Esophagus squamous epithelium (tissue), 4 donors: Measurements from ENCODE around the gene CTDSPL.

Experiments used
- POLR2A ChIP-seq, 4 donors: fragments of 450-650 bp; IDR thresholded peaks; one replicate each; pipeline ENCODE4 v1.6.1; 2017; ENCODE audit warnings: antibody characterized with exemption in 4 of 4, mild to moderate bottlenecking in 4 of 4, moderate library complexity in 3 of 4
- TF ChIP-seq, protein P1 (sequence below), 6 experiments: fragments of 450-650 bp in 4 of 6; fragments of 200-600 bp in 2 of 6; sonication (generic) in 2 of 6; IDR thresholded peaks; one replicate each; pipeline ENCODE4 v1.5.1; 2016 to 2019; ENCODE audit warnings: antibody characterized with exemption in 6 of 6, mild to moderate bottlenecking in 4 of 6, moderate library complexity in 4 of 6

DNA sequence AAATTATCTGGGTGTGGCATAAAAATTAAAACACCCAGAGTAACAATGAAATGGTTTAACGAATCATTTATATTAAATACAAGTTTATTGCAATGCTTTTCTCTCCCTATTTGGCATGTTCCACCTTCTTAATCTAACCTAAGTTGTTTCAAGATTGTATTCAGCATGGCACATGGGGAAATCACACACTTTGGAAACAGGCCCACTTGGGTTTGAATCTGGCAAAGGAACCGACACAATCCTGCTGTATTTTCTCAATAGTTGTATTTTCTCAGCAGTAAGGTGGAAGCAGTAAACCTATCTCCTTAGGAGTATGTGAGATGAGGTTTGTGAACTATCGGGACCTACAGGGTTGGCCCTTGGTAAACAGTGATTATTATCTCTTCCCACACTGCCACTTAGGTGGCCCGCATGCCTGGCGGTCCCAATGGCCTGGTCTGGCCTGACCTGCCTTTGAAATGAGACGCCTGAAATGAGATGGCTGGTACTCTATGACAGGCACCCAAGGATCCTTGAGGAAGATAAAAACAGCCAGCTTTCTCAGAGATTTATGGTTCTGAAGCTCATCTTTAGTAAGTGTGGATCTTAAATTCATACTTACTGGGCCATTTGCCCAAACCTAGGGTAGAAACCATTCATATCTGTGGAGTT is 83.6 kb downstream of the CTDSPL start:
- TF ChIP-seq POLR2A (IDR thresholded peaks at IDR 0.05), result no peak
- TF ChIP-seq, protein P1, sequence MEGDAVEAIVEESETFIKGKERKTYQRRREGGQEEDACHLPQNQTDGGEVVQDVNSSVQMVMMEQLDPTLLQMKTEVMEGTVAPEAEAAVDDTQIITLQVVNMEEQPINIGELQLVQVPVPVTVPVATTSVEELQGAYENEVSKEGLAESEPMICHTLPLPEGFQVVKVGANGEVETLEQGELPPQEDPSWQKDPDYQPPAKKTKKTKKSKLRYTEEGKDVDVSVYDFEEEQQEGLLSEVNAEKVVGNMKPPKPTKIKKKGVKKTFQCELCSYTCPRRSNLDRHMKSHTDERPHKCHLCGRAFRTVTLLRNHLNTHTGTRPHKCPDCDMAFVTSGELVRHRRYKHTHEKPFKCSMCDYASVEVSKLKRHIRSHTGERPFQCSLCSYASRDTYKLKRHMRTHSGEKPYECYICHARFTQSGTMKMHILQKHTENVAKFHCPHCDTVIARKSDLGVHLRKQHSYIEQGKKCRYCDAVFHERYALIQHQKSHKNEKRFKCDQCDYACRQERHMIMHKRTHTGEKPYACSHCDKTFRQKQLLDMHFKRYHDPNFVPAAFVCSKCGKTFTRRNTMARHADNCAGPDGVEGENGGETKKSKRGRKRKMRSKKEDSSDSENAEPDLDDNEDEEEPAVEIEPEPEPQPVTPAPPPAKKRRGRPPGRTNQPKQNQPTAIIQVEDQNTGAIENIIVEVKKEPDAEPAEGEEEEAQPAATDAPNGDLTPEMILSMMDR (IDR thresholded peaks at IDR 0.05), result no peak
